ENCODE results near the gene RAB7B.

DNA sequence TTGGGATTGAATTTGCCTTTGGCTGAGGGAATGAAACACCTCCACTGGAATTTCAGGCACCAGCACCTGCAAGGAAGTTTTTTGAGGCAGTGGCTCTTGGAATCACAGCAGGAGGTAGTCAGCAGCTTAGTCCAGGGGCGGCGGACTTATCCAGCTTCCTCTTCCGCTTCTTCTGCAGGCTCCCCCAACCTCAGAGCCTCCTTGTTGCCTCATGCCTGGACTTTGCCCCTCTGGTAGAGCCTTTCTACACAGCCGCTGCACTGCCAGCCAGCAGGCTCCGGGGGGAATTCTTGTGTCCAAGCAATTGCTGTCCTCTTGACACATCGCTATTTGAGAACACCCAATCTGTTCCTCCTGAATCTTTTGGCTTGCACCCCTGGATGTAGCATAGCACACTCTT, 45.4 kb upstream of the RAB7B start:
- TF ChIP-seq EZH2 (IDR thresholded peaks at IDR 0.05; ENCODE audit: borderline replicate concordance) (no peak), CTCF (IDR thresholded peaks at IDR 0.05; ENCODE audit: poor library complexity) (no peak), EZH2phosphoT487 (IDR thresholded peaks at IDR 0.05; ENCODE audit: low read depth, severe bottlenecking, unreplicated experiment) (no peak)
